HG03095 (cell line): ENCODE data around the gene MSGN1.
A peak's percentile ranks its signal among the peaks of the same experiment; 100 is the strongest.

Source experiments
- ATAC-seq: cut with Tn5 transposase; IDR thresholded peaks from one replicate; pipeline ENCODE4 v1.9.1; 2021; ENCODE audit warnings: moderate library complexity; ENCODE audit not compliant: unreplicated experiment

MSGN1 gene

DNA sequence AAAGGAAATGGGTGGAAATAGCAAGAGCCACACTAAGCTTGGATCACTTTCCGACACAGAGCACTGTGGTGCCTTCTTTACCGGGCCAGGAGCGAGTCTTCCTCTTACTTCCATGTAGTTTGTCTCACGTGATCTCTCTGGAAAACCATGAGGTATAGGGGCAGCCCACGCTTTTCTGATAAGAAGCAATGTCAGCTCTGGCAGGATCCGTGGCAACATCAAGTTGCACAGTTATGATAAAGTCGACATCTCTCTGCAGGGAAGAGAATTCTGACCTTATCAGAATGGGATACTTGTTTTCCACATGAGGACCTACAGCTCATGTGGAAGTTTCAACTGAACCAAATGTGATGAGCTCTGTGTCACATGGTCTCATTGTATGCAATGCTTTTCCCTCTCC lies 29.5 kb downstream of the MSGN1 start:
- ATAC-seq: no peak

DNA sequence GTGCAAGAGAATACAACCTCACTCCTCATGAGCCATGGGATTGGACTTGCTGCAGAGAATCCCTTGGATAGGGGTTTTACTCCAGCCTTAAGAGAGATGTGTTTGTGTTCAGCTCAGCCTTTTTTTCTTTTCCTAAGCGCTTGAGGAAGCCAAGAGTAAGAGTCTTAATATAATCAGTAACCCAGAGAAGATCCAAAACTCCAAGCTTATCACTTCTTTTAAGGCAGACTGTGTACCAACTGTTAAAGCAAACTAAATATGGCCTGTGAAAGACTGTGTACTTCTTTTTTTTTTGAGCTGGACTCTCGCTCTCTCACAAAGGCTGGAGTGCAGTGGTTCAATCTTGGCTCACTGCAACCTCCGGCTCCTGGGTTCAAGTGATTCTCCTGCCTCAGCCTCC lies 30.4 kb downstream of the MSGN1 start:
- ATAC-seq: no peak

DNA sequence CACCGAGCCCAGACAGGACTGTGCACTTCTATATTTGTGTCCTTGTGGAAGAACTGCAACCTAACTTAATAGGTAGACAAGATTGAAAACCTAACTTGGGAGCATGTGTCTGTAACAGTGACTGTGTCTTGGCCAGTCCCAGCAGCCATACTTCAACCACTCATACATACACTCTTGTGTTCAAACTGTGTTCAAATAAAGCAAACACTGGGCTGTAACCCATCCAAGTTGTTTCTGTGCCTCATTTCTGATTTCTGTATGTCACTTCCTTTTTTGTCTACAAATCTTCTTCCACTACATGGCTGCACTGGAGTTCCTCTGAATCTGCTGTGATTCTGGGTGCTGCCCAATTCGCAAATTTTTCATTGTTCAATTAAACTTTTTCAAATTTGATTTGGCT lies 31.0 kb downstream of the MSGN1 start:
- no peak for ATAC-seq

DNA sequence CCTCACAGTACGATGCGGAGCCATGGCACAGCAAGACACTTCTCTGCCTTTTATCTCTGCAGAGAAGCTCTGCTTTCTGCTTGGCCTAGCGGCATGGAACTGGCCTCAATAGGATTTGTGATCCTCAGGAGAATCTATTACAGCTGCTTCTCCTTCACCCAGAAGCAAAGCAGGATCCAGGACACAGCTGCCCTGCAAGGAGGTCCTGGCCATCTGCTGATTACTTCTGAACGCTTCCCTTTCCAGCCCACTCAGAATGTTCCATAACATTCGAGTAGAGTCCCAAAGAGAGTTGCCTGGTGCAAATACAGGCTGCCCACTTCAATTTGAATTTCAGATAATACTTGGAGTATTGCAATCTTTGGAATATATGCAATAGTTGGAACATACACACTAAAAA lies 33.0 kb downstream of the MSGN1 start:
- ATAC-seq: no peak

DNA sequence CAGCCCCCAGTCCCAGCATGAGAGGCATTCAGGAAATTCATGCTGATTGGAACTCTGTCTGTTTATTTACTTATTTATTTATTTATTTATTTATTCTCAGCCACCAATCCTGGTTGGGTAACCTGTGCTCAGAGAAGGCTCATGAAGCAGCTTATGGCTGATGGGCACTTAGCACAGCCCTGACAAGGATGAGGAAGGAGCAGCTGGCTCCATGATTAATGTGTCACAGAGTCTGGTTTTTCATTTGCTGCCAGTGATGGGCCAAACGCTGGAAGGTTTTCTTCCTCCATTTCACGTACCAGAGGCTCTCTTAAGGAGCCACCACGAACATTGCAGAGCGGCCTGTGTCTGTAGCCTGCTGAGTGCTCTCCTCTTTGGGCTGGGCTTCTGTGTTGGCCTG lies 33.9 kb downstream of the MSGN1 start:
- no peak for ATAC-seq

DNA sequence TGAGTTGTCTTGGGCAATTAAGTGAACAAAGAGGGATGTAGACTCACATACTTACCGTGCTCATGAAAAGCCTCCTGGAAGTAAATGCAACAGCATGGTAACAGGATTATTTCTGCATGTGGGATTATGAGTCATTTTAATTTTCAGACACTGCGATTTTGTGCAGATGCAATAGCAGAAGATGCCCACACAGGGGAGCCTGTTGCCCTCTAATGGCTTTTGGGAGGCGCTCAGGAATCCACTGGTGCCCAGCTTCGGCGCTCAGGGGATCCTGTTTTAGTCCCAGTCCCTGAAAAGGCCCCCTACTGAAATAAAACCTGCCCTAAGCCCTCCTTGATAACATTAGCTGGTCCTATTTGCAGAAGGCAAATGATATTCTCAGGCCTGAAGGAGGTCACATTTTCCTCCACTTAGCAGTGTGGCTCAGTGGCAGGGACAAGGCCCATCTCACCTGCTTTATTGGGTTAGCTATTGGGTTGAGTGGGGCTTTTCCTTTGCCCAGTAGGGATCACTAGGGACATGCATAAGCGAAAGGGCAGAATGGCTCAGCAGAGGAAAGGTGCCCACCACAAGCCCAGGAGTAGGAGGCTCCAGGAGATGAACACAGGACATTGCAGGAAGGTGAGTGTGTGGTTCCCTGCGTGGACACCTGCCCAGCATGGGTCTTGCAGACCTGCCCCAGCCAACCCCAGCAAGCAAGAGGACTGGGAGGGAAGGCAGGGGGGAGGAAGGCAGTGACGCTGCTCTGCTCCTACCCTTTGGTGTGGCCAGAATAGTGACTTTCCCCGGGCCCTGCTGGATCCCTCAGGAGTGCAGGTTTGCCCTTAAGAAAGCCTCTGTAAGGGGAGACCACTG lies 35.7 kb downstream of the MSGN1 start:
- peak; percentile 77 for ATAC-seq

DNA sequence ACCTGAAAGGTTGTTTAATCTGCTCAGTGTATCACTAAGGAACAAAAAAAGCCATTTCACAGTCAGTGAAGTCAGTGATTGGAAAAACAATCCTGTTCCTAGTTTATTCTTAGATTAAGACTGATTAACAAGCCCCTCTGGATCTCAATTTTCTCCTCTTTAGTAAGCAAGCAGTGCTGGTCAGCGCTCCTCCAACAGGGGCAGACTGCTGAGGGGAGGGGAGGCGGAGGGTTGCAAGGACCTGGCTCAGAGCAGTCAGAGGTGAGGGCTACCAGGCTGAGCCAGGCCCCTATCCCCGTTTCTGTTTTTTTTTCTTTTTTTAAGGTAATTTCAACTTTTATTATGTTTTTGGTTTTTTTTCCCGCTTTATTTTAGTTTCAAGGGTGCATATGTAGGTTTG lies 37.5 kb downstream of the MSGN1 start:
- no peak for ATAC-seq

DNA sequence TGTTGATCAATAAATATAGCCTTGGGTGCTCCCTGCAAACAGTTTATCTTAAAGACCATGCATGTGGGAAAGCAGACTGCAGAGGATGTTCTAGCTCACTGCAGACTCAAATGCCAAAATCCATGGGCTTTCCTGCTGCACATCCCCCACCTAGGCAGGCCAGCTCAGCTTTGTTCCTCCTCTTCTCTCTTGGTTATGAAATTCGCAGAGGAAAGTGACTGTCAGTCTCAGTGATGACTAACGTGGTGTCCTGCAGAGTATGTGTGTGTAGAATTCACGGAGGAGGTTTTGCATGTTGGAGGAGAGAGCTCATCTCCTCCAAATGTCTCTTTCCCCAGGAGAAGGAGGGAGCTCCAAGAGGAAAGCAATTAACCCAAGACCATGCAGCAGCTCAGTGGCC lies 40.8 kb downstream of the MSGN1 start:
- ATAC-seq: no peak

DNA sequence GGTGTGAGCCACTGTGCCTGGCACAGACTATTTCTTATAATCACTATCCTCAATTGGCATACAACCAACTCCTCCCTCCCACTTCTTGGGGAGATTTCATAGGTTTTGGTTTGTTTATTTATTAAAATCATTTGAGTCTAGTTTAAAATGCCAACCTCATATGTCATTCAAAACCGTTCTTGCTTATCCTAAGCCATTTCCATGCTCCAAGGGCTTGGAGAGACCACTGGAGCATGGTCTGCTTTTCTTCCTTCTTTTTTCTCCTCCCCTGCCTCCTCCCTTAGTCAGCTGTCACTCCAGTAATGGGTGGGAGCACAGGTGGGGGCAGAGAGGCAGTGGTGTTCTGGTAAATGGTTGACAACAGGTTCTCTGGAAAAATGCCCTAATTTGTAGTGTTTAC lies 41.8 kb downstream of the MSGN1 start:
- no peak for ATAC-seq

DNA sequence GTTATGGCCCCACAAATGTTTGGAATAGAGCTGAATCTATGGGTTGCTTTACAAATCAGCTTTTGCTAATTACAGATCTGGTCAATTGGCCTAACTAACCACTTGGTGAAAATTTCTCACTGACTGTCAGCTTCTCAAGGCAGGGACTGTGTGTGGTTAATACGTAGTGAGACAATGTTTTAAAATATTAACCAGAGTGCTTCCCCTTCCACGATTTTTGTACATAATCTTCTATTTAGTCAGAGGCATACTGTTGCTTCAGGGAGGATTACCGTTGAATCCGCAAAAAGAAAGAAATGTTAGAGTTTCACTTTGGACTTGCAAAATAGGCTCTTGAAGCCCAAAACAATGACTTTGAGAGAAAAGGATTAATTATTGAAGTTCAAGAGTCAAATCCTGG lies 47.3 kb downstream of the MSGN1 start:
- ATAC-seq: no peak

DNA sequence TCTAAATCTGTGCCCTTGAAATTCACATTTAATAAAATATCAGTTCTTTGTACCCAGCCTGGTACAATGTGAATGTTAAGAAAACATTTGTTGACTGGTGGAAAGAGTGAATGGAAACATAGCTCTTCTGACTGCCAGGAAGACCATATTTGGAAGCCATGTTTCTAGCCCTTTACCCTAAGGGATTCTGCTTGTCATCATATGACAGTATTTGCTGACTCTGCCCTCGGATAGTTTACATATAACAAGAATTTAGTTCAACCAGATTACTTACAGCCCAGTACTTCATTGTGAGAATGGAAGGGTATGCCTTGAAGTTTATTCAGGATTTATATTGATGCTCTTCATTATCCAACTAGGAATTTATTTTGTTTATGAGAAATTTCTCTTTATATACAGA lies 48.4 kb downstream of the MSGN1 start:
- no peak for ATAC-seq

DNA sequence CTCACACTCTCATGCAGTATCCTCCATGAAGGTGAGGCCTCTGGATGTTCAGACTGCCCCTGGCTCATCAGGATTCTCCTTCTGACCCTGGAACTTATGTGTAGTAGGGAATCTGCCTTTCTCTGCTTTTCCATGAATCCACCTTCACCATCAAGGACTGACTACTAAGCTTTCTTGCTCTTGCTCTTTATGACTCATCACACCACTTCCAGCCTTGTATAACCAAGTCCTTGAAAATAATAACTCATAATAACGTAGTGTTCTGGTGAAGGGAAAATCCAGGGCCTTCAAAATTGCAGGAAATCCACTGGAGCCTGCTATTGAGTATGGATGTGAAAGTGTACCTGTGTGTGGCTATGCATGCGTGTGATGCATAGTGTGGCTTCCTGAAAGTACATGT lies 50.9 kb downstream of the MSGN1 start:
- ATAC-seq: no peak
